HG03432 (cell line): ENCODE results near the gene SEC23A.
"Not testable (repeated sequence)": the region's sequence is repeated elsewhere in the genome, so short reads cannot be mapped to it uniquely, and the experiment has no call there.

Source experiments
- ATAC-seq: cut with Tn5 transposase; IDR thresholded peaks from one replicate; pipeline ENCODE4 v1.9.1; 2021; ENCODE audit warnings: mild to moderate bottlenecking, moderate library complexity; ENCODE audit not compliant: unreplicated experiment

SEC23A gene

DNA sequence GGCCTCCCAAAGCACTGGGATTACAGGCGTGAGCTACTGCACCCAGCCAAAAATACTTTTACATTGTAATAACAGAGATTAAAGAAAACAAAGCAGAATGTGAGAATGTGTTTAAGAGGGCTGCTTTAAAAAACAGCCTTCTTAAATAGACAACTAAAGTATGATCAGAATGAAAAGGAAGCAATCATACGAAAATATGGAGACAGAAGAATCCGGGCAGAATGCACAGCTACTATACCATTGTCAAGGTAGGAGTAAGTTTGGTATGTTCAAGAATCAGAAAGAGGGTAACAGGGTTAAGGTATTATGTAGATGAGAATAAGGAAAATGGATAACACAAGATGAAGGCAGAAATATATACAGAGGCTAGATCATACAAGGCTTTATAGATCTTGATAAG is 8.5 kb downstream of the SEC23A start:
- ATAC-seq: no peak

- no peak for ATAC-seq
Observed at GRCh38 chr14:39091716-39092115, 11.3 kb downstream of the SEC23A start.

GRCh38 chr14:39090548-39091111 is 12.4 kb downstream of the SEC23A start:
- no peak for ATAC-seq

DNA sequence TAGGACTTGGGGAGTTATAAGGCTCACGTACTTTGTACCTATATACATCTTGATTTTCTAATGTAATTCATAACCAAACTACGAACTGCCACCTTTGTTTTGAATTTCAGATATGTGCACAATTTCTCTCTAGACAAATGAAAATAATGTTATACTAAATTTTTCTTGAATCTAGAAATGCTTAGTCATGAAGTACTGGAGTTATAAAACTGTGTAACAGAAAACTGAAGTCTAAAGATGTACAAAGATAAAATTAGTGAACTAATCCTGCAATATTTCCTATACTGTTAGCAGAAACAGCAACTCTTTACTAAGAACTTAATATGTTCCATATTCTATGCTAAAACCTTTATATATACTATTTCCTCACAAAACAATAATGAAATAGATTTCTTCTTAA is 15.5 kb downstream of the SEC23A start:
- no peak for ATAC-seq

GRCh38 chr14:39085933-39086332 is 17.1 kb downstream of the SEC23A start:
- no peak for ATAC-seq

DNA sequence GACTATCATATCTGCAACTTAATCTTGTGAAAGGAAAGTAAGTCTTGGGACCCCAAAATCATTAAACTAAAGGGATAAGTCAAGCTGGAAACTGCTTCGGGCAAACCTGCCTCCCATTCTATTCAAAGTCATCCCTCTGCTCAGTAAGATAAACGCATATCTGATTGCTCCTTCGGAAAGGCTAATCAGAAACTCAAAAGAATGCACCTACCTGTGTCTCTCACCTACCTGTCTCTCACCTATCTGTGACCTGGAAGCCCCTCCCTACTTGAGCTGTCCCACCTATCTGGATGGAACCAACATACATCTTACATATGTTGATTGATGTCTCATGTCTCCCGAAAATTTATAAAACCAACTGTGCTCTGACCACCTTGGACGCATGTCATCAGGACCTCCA is 19.9 kb downstream of the SEC23A start:
- no peak for ATAC-seq

DNA sequence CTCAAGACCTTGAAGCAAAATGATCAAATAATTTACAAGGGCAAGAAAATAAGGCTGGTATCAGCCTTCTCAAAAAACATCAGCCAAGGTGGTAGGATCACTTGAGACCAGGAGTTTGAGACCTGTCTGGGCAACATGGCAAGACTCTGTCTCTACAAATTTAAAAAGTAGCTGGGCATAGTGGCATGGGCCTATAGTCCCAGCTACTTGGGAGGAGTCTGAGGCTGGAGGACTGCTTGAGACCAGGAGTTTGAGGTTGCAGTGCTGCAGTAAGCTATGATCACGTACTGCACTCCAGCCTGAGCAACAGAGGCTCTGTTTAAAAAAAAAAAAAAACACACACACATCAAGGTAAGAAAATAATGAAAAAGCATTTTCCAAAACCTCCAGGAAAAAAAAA is 22.1 kb downstream of the SEC23A start:
- no peak for ATAC-seq

- ATAC-seq: no peak
Observed at GRCh38 chr14:39071096-39071495, 31.9 kb downstream of the SEC23A start.

DNA sequence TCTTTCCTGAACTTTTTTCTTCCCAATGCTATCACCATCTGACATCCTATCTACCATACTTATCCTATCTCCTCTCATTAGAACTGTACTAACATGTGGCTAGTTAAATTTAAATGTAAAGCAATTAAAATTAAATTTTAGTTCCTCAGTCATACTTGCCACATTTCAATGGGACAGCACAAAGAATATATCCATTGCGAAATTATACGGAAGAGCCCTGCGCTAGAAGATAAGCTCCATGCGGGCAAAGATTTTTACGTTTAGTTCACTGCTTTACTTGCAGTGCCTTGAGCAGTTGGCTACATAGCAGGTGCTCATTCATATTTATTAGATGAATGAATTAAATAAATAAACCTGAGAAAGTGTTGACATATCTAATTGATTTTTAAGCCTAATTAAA is 33.1 kb downstream of the SEC23A start:
- no peak for ATAC-seq

GRCh38 chr14:39069169-39069805 is 33.7 kb downstream of the SEC23A start:
- ATAC-seq: not testable (repeated sequence)

DNA sequence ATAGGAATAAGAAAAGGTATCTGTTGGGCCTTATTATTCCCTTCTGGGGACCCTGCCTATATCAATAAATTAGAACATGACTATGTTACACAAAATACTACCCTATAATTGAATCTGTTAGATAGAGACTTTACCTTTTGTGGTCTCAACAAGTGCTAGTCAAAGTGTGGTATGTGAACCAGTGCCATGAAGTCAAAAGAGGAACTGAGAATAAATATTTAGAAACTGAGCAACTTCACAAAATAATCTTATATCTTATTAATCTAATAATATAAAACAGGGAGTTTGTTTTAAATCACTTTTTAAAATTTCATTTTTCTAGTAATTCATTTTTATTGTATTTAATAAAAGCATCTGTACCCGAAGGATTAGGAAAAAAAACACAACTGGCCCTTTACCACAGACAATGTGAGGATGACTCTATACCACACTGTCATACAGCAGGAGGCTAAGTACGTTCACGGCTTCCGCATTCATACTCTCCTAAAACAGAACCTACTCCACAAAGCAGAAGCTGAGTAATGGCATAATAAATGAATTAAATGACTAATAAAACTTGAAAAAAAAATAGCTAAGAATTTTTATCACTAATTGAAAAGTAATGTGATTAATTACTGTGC is 42.1 kb downstream of the SEC23A start:
- peak; percentile 100 for ATAC-seq

DNA sequence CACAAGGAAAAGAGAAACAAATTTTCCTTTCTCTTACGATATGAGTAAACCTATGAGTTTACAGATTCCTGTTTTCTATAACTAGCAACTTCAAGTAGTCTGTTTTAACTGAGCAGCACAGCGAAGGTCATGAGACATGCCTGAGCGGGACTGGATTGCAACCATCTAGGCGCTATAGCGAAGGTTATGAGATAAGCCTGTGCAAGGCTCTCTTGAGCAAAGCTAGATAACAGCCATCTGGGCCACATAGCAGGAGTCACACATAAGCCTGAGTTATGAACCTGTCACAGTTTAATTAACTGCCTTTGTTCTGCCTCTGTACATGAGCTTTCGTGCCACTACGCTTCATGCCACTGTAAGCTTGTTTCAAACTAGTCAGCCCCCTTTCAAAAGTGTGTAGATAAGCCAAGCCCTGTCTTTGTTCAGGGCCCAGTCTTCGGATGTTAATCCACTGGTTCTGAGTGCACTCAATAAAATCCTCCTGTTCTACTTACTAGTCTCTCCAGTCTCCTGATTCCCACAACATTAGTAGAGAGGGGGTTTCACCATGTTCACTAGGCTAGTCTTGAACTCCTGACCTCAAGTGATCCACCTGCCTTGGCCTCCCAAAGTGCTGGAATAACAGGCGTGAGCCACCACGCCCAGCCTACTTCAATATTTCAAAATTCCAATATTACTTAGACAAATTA is 47.1 kb downstream of the SEC23A start:
- ATAC-seq: no peak

- ATAC-seq: not testable (repeated sequence)
Observed at GRCh38 chr14:39052869-39053454, 50.1 kb downstream of the SEC23A start.

DNA sequence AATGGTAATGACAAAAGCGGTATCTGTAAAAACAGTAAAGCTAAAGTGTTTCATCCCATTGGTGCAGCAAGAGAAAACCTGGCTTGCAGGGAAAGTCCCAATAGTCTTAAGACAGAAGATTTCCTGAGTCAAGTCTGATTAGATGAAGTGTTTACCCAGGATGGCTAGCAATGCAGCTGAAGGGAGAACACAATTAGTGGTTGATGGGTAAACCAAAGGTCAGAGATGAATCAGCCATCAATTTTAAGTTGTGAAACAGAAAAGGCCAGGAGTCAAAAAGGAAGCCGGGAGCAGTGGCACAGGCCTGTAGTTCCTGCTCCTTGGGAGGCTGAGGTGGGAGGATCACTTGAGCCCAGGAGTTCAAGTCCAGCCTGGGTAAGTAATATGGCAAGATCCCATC is 52.6 kb downstream of the SEC23A start:
- peak; percentile 63 for ATAC-seq

GRCh38 chr14:39045889-39046288 is 57.1 kb downstream of the SEC23A start:
- ATAC-seq: peak; percentile 38

DNA sequence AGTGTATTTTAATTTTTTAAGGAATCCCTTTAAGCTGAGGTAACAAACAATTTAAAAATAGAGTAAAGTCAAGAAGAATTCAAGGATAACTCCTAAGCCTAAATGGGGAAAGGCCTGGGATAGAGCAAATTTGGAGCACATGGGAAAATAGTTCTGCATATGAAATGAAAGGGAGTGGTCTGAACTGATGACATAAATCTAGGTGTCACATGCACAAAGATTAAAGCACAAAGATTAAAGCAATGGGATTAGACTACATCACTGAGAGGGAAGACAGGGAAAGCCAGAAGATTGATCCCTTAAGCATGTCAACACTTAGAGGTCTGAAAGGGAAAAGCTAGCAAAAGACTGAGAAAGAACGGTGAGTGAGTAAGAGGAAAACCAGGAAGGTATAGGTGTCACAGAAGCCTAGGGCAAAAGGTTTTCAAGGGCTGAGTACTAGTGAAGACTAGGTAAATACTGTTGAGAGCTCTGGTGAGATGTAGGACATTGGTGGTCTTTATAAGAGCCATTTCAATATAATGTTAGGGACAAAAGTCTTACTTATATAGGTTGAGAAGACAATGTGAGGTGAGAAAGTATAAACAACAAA is 59.6 kb downstream of the SEC23A start:
- no peak for ATAC-seq

GRCh38 chr14:39040529-39040928 is 62.5 kb downstream of the SEC23A start:
- no peak for ATAC-seq

- no peak for ATAC-seq
Observed at GRCh38 chr14:39038542-39038941, 64.5 kb downstream of the SEC23A start.

DNA sequence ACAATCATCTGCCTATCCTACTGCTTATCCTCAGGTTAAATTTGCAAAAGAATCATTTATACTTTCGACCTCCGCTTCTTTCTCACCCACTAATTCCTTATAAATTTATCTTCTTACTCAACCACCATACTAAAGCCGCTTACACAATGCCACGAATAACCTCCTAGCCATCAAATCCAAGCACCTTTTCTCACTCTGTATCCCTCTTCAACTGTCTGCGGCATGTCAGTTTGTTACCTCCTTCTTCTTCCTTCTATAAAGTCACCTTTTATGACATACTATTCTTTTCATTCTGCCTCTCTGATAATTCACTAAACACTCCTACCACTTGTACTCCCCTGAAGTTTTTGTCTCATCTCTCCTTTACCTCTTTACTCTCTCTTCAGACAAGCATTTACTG is 66.3 kb downstream of the SEC23A start:
- no peak for ATAC-seq

GRCh38 chr14:39035336-39035735 is 67.7 kb downstream of the SEC23A start:
- ATAC-seq: no peak
